Cardiac muscle cell (in vitro differentiated cells and primary cell): ENCODE measurements around the gene WARS2. TPM values are rescaled to one million over a fixed set of nuclear protein-coding genes. Genes with fewer than 3 reads are reported as not detected.

Experiments used
- DNase-seq, 2 donors: peaks; one replicate each; pipeline versions ENCODE4 v3.0.0 to v3.0.0-alpha.2; 2010 to 2017; ENCODE audit warnings: low read depth in 1 of 2, low spot score in 1 of 2
- H3K27ac ChIP-seq: fragments of 200-600 bp; sonication (generic); 2 replicates; pipeline ENCODE4 v1.5.1; 2016
- H3K27me3 ChIP-seq: fragments of 200-600 bp; sonication (generic); 2 replicates; pipeline ENCODE4 v1.6.0; 2016; ENCODE audit warnings: control low read depth
- H3K36me3 ChIP-seq: fragments of 200-600 bp; sonication (generic); 2 replicates; pipeline ENCODE4 v1.5.1; 2016; ENCODE audit warnings: control low read depth
- H3K4me1 ChIP-seq: fragments of 200-600 bp; sonication (generic); 2 replicates; pipeline ENCODE4 v1.8.1; 2017; ENCODE audit warnings: low read depth, mild to moderate bottlenecking, mixed run types
- H3K4me3 ChIP-seq: fragments of 200-600 bp; sonication (generic); 2 replicates; pipeline ENCODE4 v1.5.1; 2016; ENCODE audit warnings: mild to moderate bottlenecking
- H3K9me3 ChIP-seq: fragments of 200-600 bp; sonication (generic); 2 replicates; pipeline ENCODE4 v1.5.1; 2017; ENCODE audit warnings: low read depth, mild to moderate bottlenecking, control low read depth
- polyA plus RNA-seq: library from polyadenylated mRNA; unstranded; fragments of >200 nt; fragmentation: Nextera tagmentation; extraction: Ambion mirVana; gene quantifications from 2 replicates; pipeline ENCODE4 v1.2.1, GENCODE V29; 2016
- total RNA-seq: library from RNA; depleted of rRNA; stranded (reverse); fragments of >200 nt; gene quantifications from 2 replicates; pipeline ENCODE4 v1.2.3, GENCODE V29; 2016
- TF ChIP-seq, protein P1 (sequence below): IDR thresholded peaks from 2 replicates; pipeline ENCODE4 v1.5.1; 2012; ENCODE audit warnings: low read depth, mild to moderate bottlenecking, low read length

Gene WARS2
- total and polyA plus RNA-seq, 2 experiments from 2014 or later = 10.9 to 13.1 TPM

DNA sequence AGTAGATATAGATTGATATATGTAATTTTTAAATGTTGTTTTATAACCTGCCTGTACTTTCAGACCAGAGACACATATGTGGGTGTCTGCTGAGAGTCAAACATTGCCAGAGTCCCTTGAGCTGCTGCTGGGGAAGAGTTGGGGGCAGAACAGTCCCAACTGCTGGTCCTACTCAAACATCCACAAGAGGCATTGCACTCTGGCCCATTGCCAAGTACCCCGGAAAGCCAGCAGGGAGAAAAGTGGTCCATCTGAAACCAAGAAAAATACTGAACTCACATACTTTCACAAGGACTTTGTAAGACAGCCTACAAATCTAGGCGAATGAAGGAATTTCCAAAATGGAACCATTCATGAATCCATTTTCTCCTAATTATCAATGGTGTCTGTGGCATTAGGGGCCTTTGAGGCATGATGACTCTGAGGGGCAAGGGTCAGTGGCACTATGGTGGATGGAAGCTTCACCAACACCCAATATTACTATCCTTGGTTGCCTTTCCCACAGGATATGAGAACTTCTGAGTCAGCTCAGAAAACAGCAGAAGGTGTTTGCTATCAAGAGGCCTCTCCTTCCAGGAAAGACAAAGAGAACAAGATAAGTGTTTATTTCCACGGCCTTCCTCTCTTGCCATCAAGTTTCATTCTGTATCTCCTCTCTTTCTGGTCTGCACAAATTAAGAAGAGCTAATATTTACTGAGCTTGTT lies 145.0 kb downstream of the WARS2 start:
- Histone ChIP-seq H3K27ac (no peak overlapping the region), H3K27me3 (peaks cover 100% of the 10 kb centered on the region), H3K4me3 (no peak overlapping the region), H3K9me3 (no peaks in the 10 kb centered on the region), H3K4me1 (no peaks in the 10 kb centered on the region), H3K36me3 (no peaks in the 10 kb centered on the region)
- DNase-seq = no peak
- TF ChIP-seq, protein P1, sequence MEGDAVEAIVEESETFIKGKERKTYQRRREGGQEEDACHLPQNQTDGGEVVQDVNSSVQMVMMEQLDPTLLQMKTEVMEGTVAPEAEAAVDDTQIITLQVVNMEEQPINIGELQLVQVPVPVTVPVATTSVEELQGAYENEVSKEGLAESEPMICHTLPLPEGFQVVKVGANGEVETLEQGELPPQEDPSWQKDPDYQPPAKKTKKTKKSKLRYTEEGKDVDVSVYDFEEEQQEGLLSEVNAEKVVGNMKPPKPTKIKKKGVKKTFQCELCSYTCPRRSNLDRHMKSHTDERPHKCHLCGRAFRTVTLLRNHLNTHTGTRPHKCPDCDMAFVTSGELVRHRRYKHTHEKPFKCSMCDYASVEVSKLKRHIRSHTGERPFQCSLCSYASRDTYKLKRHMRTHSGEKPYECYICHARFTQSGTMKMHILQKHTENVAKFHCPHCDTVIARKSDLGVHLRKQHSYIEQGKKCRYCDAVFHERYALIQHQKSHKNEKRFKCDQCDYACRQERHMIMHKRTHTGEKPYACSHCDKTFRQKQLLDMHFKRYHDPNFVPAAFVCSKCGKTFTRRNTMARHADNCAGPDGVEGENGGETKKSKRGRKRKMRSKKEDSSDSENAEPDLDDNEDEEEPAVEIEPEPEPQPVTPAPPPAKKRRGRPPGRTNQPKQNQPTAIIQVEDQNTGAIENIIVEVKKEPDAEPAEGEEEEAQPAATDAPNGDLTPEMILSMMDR = no peak

DNA sequence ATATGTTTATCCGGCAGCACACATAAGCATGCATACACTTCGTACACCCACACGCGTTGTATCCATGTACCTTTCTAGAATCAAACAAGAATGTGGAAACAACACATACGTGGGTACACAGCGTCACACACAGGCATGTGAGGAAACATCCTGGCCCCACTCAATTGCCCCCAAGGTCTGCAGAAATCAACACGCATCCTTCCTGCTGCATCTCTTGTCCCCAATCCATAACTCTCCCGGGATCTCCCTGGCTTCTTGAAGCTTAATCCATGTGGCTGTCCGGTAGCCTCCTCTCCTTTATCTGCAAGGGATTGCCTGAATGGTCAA lies 146.8 kb downstream of the WARS2 start:
- Histone ChIP-seq H3K9me3 (no peaks in the 10 kb centered on the region), H3K4me3 (no peak overlapping the region), H3K36me3 (no peaks in the 10 kb centered on the region), H3K4me1 (peaks cover 6% of the 10 kb centered on the region), H3K27me3 (peaks cover 100% of the 10 kb centered on the region), H3K27ac (no peak overlapping the region)
- DNase-seq = no peak
- TF ChIP-seq, protein P1 = no peak

DNA sequence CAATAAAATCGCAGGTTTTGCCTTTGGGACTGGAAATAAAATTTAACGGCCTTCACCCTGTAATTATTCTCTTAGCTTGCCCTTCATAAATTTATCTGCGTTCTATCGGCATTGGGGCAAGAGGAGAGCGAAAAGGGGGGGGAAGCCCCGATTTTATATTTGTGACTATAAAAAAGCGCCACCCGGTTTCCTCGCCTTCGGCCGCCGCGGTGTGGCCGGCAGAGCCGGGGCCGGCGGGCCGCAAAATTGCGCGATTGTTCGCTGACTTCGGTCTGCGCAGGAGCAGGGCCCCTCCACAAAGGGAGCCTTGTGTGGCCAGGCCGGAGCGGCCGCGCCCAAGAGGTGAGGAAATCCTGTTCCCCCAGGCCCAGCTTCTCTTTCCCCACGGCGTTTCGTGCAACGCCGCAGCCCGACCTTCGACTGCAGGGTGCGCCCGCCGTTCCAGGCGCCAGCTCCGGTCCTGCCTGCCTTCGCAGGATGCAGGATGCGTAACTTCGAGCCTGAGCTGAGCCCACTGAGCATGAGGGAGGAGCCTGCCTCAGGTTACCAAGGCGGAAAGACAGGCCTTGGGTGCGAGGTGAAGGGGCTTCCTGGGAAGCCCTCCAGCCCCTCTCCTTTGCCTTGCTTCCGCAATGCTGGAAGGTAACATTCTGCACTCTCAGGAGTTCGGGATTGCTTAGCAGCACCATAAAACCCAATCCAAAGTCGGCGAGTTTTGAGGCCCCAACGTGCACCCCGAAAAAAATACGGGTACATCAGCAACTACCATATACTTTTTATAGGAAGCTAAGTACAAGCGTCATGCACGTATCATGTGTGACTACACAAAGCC lies 147.4 kb downstream of the WARS2 start:
- TF ChIP-seq, protein P1 = no peak
- DNase-seq = no peak
- H3K9me3 ChIP-seq = no peaks in the 10 kb centered on the region
- H3K27me3 ChIP-seq = peaks cover 100% of the 10 kb centered on the region
- H3K27ac ChIP-seq = no peak overlapping the region
- no peaks in the 10 kb centered on the region for H3K36me3 ChIP-seq
- H3K4me1 ChIP-seq = peaks cover 8% of the 10 kb centered on the region
- H3K4me3 ChIP-seq = no peak overlapping the region

DNA sequence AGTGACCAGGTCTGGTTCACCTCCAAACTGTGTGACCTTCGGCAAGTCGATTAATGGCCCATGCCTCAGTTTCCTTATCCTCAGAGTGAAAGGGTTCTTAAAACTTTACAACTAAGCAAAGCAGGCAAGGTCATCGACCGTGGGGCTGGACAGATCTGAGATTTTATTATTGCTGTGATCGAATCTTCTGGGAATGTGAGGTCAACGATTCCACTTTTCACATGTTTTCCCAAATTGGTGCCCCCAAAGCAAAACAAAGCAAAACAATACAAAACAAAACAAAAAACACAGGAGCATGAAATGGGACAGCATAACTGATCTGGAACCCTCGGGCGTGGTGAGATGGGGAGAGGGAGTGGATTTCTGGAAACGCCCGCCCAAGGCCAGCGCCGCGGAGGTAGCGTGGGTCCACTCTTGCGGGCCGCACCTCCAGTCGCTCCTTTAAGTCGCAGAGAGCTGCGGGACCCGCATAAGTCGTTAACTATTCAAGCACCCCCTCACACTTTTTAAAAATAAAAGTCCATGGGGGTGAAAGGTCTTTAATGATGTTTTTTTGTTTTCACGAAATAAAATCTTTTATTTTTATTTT lies 148.1 kb downstream of the WARS2 start:
- TF ChIP-seq, protein P1 = no peak
- H3K4me1 ChIP-seq = peaks cover 12% of the 10 kb centered on the region
- no peak for DNase-seq
- H3K9me3 ChIP-seq = no peaks in the 10 kb centered on the region
- peaks cover 100% of the 10 kb centered on the region for H3K27me3 ChIP-seq
- no peak overlapping the region for H3K27ac ChIP-seq
- H3K4me3 ChIP-seq = no peak overlapping the region
- no peaks in the 10 kb centered on the region for H3K36me3 ChIP-seq

DNA sequence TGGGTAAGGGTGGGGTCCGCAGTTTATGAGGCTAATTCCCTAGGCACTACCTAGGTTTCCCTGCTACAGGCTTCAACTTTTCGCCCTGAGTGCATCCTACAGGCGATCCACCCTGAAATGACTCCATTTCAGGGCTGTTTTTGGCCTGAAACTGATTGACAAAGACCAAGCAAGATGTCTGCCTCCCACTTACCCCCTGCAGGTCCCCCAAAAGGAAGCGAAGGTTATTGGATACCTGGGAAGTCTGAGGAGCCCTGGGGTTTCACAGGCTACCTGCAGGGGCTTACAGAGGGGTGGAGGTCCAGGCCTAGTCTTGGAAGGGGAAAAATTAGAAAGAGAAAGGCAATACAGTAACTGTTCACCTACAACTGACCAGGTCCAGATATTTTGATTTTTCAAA lies 149.0 kb downstream of the WARS2 start:
- H3K4me3 ChIP-seq = no peak overlapping the region
- peaks cover 15% of the 10 kb centered on the region for H3K4me1 ChIP-seq
- TF ChIP-seq, protein P1 = no peak
- H3K27me3 ChIP-seq = peaks cover 100% of the 10 kb centered on the region
- no peaks in the 10 kb centered on the region for H3K9me3 ChIP-seq
- H3K36me3 ChIP-seq = no peaks in the 10 kb centered on the region
- H3K27ac ChIP-seq = no peak overlapping the region
- DNase-seq = no peak
